C4-2B (cell line): ENCODE data around the gene RASSF7.

ENCODE experiments used
- CTCF ChIP-seq: fragments of 450-650 bp; conservative IDR thresholded peaks from 2 replicates; pipeline ENCODE4 v1.5.1; 2017; ENCODE audit warnings: mild to moderate bottlenecking
- ZFX ChIP-seq: fragments of 450-650 bp; IDR thresholded peaks from 2 replicates; pipeline ENCODE4 v1.6.1; 2017

GRCh38 chr11:590997-591396 is 30.2 kb downstream of the RASSF7 start:
- no peak for TF ChIP-seq CTCF
- TF ChIP-seq ZFX = no peak
